NCI-H69 (cell line): ENCODE measurements around the gene CNTNAP2.

Source experiments
- DNase-seq: peaks from one replicate; lab custom pipeline; 2025; lab: John Stamatoyannopoulos, UW

CNTNAP2 gene

GRCh38 chr7:148095066-148095465, 1978.5 kb downstream of the CNTNAP2 start:
- peak; percentile 55 for DNase-seq

DNA sequence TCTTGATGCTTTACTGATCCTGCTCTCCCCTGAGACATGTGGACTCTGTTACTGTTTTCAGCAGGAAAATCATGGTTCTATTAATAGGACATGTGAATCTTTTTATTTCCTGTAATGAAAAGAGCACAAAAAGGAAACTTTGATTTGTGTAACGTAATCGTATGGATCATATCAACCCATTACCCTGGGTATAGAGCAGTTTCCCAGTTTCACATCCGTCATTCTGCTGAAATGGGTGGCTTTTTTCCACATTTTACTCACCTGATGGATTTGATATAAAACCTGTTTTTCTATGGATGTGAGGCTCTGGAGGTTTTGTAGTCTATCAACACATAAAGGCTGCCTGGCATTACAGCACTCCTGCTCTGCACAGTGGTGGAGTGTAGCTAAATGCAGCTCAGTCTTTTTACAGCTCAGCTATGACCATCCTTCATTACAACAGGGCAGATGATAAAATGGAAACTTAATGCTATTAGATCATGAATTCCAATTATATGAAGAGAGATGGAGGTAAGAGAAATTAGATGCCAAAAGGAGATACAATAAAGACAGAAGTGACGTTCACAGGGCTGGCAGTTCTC, 1987.6 kb downstream of the CNTNAP2 start:
- DNase-seq: no peak

DNA sequence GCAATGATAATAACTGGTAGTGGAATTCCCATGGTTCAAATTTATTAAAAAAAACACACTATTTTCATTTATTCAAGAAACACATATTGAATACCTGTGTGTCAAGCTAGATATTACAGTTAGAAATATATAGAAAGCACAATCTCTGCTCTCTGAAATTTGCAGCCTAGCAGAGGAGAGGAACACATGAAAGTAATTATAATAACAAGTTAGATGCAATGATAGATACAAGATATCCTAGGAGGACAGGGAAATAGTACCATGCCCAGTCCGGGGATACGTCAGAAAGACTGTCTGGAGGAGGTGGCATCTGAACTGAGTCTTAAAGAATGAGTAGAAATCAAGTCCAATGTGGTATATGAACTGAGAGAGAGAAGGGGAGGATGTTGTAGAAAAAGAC, 1988.3 kb downstream of the CNTNAP2 start:
- DNase-seq: no peak

- peak; percentile 15 for DNase-seq
Measured at GRCh38 chr7:148105853-148106252, 1989.3 kb downstream of the CNTNAP2 start.

DNA sequence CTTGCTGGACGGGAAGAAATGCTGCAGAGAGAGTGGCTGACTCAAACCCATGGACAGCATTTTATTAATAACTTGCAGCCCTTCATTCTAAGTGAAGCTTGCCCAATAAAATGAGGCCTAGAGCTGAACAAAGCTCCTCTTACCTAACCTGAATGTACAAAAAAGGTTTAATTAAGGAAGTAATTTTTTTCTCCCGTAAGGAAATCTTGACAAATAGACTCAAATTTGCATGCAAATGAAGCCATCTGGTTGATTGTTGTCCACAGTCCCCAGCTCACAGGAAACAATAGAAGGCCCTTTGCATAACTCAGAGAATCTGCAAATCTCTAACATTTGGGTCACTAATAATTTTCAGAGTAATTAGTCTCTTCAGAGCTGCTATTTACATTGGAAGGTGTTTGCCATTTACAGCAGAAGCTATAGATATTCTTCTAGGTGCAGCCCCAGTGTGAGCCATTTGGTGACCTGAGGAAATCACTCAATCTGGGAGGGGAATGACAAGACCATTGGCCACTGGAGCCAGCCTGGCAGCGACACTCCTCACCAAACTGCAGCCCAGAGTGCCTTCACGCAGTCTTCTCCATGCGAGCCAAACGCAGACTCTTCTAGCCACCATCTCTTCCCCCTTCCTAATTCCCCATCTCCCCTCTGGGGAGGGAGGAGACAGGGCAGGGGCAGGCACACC, 1991.0 kb downstream of the CNTNAP2 start:
- peak; percentile 98 for DNase-seq

GRCh38 chr7:148108381-148108780, 1991.8 kb downstream of the CNTNAP2 start:
- DNase-seq: peak; percentile 50

GRCh38 chr7:148110097-148110868, 1993.7 kb downstream of the CNTNAP2 start:
- DNase-seq: peak; percentile 44

DNA sequence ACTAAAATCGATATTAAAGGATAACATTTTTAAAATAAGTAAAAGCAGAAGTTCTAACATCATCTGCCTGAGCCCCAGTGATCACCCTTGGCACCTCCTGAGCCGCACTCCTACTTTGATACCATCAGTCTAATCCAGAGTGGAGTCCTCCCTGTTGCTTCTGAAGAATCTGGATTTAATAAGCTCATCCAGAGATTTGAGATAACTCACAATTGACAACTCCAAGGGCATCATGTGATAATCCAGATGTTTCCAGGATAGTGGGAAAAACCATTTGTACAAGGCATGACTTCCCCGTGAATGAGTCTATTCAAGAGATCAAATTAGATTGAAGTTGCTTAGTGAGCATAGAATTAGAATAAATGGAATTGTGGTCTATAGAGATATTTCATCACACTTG, 1998.2 kb downstream of the CNTNAP2 start:
- no peak for DNase-seq

DNA sequence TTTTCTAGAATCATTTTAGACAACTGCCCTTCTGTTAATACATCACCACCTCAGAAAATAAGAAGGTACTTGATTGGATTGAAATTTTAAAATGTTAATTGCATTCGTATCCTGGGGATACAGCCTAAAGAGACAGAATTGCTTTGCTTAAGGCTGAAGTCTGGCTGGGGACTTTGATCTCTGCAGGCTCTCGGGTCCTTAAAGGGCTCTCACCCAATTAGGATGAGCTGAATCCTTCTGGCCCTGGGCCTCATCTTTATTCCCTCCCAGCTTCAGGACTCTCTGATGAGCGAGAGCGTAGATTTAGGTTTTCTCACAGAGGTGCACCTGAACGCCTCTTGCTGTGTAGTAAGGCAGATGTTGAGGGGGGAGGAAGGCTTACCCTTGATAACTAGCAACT, 1998.7 kb downstream of the CNTNAP2 start:
- DNase-seq: no peak

DNA sequence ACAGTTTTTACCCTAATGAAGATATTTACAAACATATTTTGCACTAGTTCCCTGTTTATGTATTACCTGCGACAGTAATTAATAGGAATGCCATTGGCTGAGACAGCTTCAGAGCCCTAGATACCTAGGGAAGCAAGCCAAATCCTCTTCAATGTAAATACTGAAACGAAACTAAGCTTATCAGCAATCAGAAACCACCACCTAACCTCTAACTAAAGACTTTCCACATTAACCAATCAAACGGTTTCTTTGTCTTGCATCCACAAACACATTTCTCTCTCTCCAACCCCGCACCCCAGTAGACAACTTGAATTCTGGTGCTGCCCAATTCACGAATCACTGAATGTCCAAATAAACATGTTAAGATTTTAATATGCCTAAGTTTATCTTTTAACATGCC, 1999.6 kb downstream of the CNTNAP2 start:
- DNase-seq: no peak

- DNase-seq: no peak
Measured at GRCh38 chr7:148116829-148117403, 2000.3 kb downstream of the CNTNAP2 start.

- no peak for DNase-seq
Measured at GRCh38 chr7:148118371-148118770, 2001.8 kb downstream of the CNTNAP2 start.

DNA sequence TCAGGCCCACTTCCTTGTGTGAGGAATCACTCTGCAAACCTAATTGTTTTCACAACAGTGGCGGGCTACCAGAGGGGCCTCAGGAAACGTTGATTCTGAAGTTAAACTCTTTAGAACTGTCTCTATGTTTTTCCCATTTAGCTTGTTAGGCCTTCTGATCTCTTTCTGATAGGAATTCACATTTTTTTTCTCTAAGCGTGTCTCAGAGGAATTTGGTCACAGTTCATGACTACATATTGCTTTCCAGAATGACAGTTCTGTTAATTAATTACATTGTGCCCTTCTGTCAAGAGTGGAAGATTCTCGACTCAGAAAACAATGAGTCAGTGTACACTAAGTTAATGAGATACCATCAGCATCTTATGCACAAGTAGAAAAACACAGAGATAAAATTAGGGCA, 2004.8 kb downstream of the CNTNAP2 start:
- DNase-seq: no peak

GRCh38 chr7:148121847-148122246, 2005.2 kb downstream of the CNTNAP2 start:
- no peak for DNase-seq

DNA sequence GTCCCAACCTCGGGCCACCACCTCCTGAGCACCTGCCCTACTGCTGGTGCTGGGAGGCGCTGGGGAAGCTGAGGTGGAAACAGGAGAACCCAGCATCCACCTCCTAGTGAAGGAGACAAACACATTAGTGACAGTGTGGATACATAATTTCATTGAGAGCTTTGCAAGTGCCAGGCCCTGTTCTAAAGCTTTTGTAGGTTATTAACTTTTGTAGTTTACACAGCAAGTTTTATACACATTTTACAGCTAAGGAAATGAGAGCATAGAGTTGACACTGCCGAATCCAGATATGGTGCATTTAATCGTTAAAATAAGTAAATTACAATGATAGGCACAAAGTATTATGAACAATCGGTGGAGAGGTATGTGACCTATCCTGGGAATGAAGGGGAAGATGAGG, 2007.9 kb downstream of the CNTNAP2 start:
- no peak for DNase-seq

DNA sequence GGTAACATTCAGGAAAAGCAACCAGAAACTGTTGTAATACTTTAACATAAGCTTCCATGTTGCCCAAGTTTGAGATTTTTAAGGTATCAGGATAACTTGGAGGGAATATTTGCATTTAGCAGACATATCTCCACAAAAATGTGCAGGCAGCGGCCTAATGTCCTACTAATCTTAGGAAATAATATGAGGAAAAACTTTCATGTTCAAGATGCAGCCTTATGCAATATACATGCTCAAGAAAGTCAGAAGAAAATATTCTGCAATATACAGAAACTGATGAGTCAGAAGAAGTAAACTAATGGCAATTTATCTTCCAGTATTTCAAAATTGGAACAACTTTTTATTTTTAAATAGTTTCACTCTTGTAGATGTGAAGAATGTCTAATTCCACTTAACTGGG, 2010.8 kb downstream of the CNTNAP2 start:
- DNase-seq: no peak

DNA sequence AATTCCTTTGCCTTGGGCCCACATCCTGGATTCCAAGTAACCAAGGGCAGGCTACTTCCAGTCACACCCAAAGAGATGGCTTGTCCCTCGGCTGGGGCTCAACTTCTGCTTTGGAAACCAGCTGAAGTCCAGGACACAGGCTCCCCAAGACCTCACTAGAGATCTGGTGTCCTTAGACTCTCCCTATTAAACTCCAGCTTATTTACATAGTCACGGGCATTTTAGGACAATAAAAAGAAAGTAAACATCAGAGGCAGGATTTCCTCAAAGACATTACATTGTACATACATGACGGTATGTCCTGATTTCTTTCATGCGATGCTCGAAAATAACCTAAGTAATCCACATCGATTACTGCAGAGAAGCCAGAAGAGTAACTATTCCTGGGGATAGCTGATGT, 2012.4 kb downstream of the CNTNAP2 start:
- DNase-seq: peak; percentile 26

DNA sequence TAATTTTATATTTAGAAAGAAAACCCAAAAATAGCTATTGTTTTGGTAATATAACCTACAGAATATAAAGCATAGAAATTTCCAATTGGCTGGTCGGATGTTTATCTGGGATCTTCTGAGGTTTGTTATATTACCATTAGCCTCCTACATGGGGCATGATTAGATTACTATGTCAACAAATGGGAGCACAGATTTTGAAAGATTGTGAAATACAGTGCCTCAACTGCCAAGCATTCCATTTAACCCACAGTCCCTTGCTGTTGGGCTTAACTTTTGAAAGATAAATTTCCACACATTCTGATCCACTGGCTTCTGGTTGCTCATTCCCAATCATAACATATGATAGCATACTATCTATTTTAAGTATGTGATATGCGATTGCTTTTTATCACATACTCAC, 2018.5 kb downstream of the CNTNAP2 start:
- DNase-seq: peak; percentile 61

GRCh38 chr7:148135997-148136396, 2019.4 kb downstream of the CNTNAP2 start:
- no peak for DNase-seq

- DNase-seq: peak; percentile 82
Measured at GRCh38 chr7:148142660-148143248, 2026.2 kb downstream of the CNTNAP2 start.

- DNase-seq: no peak
Measured at GRCh38 chr7:148144827-148145226, 2028.2 kb downstream of the CNTNAP2 start.

DNA sequence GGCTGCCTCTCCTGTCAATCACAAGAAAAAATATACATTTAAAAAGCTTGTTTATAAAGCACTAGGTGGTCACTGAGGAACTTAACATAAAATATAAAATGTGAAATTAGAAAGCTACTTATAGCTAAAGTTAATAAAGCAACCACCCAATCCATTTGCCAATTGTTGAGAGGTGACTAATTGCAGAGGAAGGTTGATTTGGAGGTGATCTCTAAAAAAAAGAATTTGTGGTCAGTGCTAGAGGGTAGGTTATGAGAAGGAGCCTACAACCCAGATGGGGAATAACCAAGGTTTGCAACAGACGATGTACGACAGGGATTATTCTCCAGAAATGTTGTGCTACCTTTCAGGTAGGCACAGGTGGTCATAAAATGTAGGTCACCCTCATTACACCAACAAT, 2029.7 kb downstream of the CNTNAP2 start:
- no peak for DNase-seq

- DNase-seq: no peak
Measured at GRCh38 chr7:148147438-148147837, 2030.8 kb downstream of the CNTNAP2 start.
